Stimulated activated CD4-positive, alpha-beta T cell treated with anti-CD3 and anti-CD28 coated beads, Interleukin-12 subunit alpha, Interleukin-12 subunit beta, amount 100 ng/mL, for 4 hours (primary cell): Measurements from ENCODE around the gene DPP6.
"Not testable (repeated sequence)": the region's sequence is repeated elsewhere in the genome, so short reads cannot be mapped to it uniquely, and the experiment has no call there.

Experiments used
- DNase-seq: peaks from one replicate; pipeline ENCODE4 v3.0.0-alpha.2; 2020

The DPP6 gene

GRCh38 chr7:154078523-154078922 lies 26.3 kb downstream of the DPP6 start:
- not testable (repeated sequence) for DNase-seq

DNA sequence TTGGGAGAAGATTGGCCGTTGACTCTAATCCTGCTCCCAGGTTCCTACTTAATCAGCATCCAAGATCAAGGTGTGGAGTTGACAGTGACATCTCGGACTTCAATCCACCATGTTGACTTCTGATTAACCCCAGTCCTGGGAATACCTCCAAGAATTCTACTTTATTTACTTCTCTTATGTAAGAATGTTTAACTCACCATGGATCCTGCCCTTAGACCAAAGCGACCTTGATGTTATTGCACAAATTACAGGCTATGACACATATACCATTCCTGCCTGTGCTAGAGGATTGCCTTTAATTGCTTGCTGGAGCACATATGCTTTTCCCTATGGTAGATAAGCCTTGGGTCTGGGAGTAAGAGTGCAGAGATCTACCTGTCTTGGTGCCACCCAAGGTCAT lies 28.1 kb downstream of the DPP6 start:
- DNase-seq = not testable (repeated sequence)

- DNase-seq = not testable (repeated sequence)
These were observed 35.0 kb downstream of the DPP6 start for GRCh38 chr7:154087037-154087725.

GRCh38 chr7:154092093-154092492 lies 39.9 kb downstream of the DPP6 start:
- DNase-seq = not testable (repeated sequence)

GRCh38 chr7:154095201-154095600 lies 43.0 kb downstream of the DPP6 start:
- not testable (repeated sequence) for DNase-seq

GRCh38 chr7:154105063-154105462 lies 52.9 kb downstream of the DPP6 start:
- DNase-seq = not testable (repeated sequence)

GRCh38 chr7:154109615-154110014 lies 57.4 kb downstream of the DPP6 start:
- DNase-seq = not testable (repeated sequence)

GRCh38 chr7:154113732-154114351 lies 61.6 kb downstream of the DPP6 start:
- not testable (repeated sequence) for DNase-seq

- not testable (repeated sequence) for DNase-seq
These were observed 65.5 kb downstream of the DPP6 start for GRCh38 chr7:154117411-154118390.

GRCh38 chr7:154120825-154121224 lies 68.6 kb downstream of the DPP6 start:
- DNase-seq = not testable (repeated sequence)

DNA sequence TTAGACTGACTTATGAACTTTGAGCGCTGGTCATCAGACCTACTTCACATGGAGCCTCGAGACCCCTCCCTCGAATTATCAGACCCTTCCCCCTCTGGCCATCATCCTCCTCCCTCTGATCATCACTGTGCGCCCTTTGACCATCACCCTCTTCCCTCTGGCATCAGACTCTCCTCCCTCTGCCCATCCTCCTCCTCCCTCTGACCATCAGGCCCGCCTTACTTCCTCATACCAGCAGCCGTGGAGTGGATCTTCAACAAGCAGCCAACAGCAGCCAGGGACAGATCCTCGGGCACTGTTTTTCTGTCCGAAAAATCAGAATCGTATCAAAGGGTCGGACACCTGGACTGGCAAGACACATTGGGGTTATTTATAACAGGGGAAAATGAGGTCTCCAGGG lies 70.5 kb downstream of the DPP6 start:
- not testable (repeated sequence) for DNase-seq

- DNase-seq = not testable (repeated sequence)
These were observed 71.2 kb downstream of the DPP6 start for GRCh38 chr7:154123397-154123796.

GRCh38 chr7:154129142-154129541 lies 76.9 kb downstream of the DPP6 start:
- DNase-seq = not testable (repeated sequence)

DNA sequence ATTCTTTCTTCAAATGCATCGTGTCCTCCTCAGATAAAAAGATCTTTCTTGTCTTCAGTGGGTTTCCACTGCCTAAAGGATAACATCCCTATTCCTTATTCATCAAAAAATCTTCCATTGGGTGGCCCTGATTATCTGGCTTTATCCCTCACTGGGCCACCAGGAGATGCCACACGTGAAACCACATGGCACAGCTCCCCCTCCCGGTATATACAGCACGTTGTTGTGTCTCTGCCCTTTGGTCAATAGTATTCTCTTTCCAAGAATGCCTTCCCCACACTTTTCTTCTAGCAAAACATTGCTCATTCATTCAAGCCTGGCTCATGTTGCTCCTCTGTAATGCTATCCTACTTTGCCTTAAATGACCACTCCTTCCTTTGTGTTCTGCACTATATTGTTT lies 80.4 kb downstream of the DPP6 start:
- not testable (repeated sequence) for DNase-seq

DNA sequence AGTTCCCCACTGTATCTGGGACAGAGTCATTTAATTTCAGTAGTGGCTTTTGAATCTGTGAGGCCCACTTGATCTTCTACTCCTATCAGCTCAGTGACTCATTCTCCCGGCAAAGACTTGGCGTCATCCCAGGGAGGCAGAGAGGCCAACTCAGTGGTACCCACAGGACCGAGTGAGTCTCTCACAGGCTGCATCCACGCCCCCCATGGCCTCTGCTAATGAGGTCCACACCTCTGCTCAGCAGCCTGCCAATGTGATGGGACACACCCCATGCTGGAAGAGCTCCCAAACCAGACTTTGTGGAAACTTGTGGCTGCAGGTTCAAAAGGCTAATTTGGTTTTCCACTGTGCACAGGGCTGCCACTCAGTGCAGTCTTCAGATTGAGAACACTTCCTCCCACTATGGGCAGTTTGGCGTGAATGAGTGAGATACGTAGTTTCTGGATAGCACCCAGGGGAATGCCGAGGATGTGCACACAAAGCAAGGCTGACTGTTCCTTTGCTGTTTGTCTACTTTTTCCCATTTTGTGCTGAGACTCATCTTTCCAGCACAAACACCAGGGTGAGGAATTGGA lies 81.6 kb downstream of the DPP6 start:
- not testable (repeated sequence) for DNase-seq

DNA sequence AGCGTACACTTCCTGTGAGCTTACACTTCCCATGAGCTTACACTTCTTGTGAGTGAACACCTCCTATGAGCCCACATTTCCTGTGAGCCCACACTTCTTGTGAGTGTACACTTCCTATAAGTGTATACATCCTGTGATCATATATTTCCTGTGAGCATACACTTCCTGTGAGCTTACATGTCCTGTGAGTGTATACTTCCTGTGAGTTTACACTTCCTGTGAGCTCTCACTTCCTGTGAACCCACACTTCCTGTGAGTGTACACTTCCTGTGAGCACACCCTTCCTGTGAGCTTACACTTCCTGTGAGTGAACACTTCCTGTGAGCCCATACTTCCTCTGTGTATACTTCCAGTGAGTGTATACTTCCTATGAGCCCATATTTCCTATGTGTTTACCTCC lies 82.5 kb downstream of the DPP6 start:
- not testable (repeated sequence) for DNase-seq

- not testable (repeated sequence) for DNase-seq
These were observed 83.4 kb downstream of the DPP6 start for GRCh38 chr7:154135646-154136045.

- DNase-seq = not testable (repeated sequence)
These were observed 93.9 kb downstream of the DPP6 start for GRCh38 chr7:154145922-154146706.

GRCh38 chr7:154146707-154147038 lies 94.5 kb downstream of the DPP6 start:
- not testable (repeated sequence) for DNase-seq

DNA sequence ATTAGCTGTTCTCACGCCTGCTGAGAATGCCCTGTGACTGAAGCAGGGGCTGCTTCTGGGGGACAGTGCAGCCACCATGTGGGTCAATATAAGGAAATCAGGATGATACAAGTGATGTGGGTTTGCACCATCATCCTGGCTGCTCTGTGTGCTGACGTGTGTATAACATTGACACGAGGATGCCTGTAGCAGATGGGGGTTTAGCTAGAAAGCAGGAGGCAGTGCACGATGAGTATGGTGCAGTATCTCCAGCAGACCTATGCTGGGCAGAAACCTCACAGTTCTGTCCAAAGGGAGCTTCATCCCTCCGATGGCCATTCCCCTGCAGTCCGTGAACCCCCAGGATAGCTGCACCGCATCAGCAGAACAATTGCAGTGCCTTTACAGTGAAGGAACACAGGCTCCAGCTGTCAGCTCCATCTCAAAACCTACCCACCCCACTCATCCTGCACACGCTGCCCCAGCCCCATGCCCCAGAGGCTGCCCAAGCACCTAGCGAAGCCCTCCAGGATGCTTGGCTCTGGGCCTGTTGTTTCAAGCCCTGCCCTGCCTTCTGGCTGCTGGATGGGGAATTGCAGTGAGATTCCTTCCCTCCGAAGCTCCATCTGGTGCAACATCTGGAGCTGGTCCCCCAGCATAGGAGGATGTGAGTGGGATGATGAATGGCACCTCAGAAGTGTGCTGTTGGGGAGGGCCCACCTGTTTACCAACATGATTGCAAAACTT lies 96.8 kb downstream of the DPP6 start:
- not testable (repeated sequence) for DNase-seq

DNA sequence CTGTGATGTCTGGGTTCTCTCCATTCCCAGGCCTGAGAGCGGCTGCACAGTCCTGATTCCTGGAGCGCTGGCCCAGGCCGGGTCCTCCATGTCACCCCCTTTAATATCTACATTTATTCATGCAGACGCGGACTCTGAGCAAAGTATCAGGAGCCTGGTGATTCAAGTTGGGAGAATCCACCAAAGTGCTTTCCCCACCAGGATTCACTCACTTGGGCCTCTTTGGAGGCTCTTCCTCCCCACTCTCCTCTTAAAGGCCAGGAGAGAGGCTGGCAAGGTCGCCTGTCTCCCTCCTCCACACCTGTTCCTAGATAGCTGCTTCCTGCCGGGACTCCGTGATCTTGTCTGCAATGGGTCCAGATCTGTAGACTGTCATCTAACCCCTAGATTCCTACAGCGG lies 98.5 kb downstream of the DPP6 start:
- not testable (repeated sequence) for DNase-seq
